ENCODE measurements around the gene UPF1. TPM values are rescaled to one million over a fixed set of nuclear protein-coding genes. Genes with fewer than 3 reads are reported as not detected.

UPF1 gene
- total RNA-seq, 1 experiment from 2014 or later, result 78.8 TPM

DNA sequence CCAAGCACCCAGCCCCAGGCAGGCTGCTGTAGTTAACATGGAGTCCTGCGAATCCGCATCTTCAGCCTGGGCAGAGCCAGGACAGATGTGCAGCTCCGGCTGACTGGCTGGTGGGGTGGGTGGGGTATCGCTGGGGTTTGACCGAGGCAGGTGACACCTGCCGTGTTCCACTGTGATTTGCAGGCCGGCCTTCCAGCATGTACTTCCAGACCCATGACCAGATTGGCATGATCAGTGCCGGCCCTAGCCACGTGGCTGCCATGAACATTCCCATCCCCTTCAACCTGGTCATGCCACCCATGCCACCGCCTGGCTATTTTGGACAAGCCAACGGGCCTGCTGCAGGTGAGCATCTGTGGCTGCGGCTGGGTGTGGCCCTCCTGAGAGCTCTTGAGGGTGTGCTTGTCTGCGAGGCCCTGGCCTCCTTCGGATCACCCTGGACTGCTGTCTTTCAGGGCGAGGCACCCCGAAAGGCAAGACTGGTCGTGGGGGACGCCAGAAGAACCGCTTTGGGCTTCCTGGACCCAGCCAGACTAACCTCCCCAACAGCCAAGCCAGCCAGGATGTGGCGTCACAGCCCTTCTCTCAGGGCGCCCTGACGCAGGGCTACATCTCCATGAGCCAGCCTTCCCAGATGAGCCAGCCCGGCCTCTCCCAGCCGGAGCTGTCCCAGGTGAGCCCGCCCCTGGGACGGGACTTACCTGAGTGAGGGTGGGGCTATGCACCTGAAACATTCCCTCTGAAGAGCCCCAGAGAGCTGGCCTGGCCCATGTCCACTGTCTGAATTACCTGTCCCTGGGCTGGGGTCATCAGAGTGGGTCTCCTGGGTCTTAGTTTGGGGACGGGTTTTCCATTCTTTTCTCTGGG is 33.6 kb downstream of the UPF1 start:
- ChIA-PET CTCF (no interaction called here), POLR2A (ENCODE audit: unreplicated experiment) (no interaction called here)
- H2AFZ ChIP-seq, result no peak overlapping the region
- 0 out of 2 replicates have a peak, but pooled peaks cover 6% of the 10 kb centered on the region for H3K4me1 ChIP-seq (replicated peaks; ENCODE audit: insufficient read depth)
- TF ChIP-seq EZH2 (IDR thresholded peaks at IDR 0.05; ENCODE audit: low read depth), result no peak
- TF ChIP-seq, protein P1, sequence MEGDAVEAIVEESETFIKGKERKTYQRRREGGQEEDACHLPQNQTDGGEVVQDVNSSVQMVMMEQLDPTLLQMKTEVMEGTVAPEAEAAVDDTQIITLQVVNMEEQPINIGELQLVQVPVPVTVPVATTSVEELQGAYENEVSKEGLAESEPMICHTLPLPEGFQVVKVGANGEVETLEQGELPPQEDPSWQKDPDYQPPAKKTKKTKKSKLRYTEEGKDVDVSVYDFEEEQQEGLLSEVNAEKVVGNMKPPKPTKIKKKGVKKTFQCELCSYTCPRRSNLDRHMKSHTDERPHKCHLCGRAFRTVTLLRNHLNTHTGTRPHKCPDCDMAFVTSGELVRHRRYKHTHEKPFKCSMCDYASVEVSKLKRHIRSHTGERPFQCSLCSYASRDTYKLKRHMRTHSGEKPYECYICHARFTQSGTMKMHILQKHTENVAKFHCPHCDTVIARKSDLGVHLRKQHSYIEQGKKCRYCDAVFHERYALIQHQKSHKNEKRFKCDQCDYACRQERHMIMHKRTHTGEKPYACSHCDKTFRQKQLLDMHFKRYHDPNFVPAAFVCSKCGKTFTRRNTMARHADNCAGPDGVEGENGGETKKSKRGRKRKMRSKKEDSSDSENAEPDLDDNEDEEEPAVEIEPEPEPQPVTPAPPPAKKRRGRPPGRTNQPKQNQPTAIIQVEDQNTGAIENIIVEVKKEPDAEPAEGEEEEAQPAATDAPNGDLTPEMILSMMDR (conservative IDR thresholded peaks at IDR 0.05), result no peak
- no peak overlapping the region for H3K4me2 ChIP-seq
- H3K4me3 ChIP-seq, result no peak overlapping the region
- H3K27ac ChIP-seq, result no peak overlapping the region
- no peaks in the 10 kb centered on the region for H3K79me2 ChIP-seq (ENCODE audit: low read depth)
- no peaks in the 10 kb centered on the region for H3K9me2 ChIP-seq (ENCODE audit: insufficient read depth)
- peaks cover 47% of the 10 kb centered on the region; the same call in 1 of the 2 replicates for H3F3A ChIP-seq (ENCODE audit: insufficient read depth, low read depth)
- no TSS peak for BruUV-seq (replicated peaks)
- intact Hi-C loops (cut with micrococcal nuclease; ENCODE audit: unreplicated experiment), result no loop called here
- no peaks in the 10 kb centered on the region for H3K27me3 ChIP-seq (ENCODE audit: insufficient read depth, low read depth)
- H3K9me3 ChIP-seq (ENCODE audit: insufficient read depth, low read depth), result no peaks in the 10 kb centered on the region
- DNase-seq, result no peak
- peaks cover 34% of the 10 kb centered on the region for H3K36me3 ChIP-seq (ENCODE audit: low read depth)
- H4K20me1 ChIP-seq (ENCODE audit: insufficient read depth), result peaks cover 27% of the 10 kb centered on the region

DNA sequence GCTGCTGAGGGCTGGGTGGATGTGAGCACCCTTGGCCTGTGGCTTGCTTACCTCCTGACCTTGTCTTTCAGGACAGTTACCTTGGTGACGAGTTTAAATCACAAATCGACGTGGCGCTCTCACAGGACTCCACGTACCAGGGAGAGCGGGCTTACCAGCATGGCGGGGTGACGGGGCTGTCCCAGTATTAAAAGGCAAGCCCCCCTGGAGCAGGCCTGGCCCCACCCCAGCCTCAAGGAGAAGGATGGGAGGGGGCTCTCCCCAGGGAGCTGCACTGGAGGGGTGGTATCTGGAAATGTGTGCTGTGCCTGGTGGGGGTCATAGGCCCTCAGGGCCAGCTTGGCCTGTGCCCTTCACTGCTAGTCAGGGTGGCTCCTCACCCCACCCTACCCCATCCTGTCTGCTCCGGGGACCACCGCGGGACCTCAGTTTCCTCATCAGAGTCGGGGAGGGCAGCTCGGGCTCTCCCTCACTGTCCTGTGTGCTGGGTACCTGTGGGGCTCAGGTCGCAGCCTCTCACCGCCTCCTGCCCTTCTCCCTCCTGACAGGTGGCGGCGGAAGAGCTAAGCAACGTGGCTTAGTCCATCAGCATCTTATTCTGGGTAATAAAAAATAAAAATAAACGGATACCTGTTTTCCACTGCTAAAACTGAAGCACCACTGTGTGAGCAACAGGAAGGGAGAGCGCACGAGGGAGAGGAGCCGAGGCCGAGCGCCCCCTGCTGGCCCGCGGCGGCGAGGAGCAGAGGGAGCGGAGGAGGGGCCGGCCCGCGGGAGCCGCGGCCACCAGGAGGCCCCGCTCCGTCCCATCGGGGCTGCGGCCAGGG is 34.4 kb downstream of the UPF1 start:
- Histone ChIP-seq H3K27me3 (ENCODE audit: insufficient read depth, low read depth) (no peaks in the 10 kb centered on the region), H3K9me2 (ENCODE audit: insufficient read depth) (no peaks in the 10 kb centered on the region), H3K4me2 (no peak overlapping the region), H3K79me2 (ENCODE audit: low read depth) (no peaks in the 10 kb centered on the region), H3K36me3 (ENCODE audit: low read depth) (peaks cover 29% of the 10 kb centered on the region), H2AFZ (no peak overlapping the region), H3K4me1 (replicated peaks; ENCODE audit: insufficient read depth) (0 out of 2 replicates have a peak, but pooled peaks cover 6% of the 10 kb centered on the region), H3K9me3 (ENCODE audit: insufficient read depth, low read depth) (no peaks in the 10 kb centered on the region), H3K4me3 (no peak overlapping the region), H3K27ac (no peak overlapping the region), H4K20me1 (ENCODE audit: insufficient read depth) (peaks cover 32% of the 10 kb centered on the region), H3F3A (ENCODE audit: insufficient read depth, low read depth) (peaks cover 49% of the 10 kb centered on the region; the same call in 1 of the 2 replicates)
- no peak for DNase-seq
- no TSS peak for BruUV-seq (replicated peaks)
- TF ChIP-seq, protein P1 (conservative IDR thresholded peaks at IDR 0.05), result peak; percentile 82
- no peak for TF ChIP-seq EZH2 (IDR thresholded peaks at IDR 0.05; ENCODE audit: low read depth)
- ChIA-PET POLR2A (ENCODE audit: unreplicated experiment) (no interaction called here), CTCF (interaction anchor here (0.6 kb wide), 1 partner anchor 86 kb away, joined by 23 read pairs; no protein-coding TSS in a partner anchor)
- intact Hi-C loops (cut with micrococcal nuclease; ENCODE audit: unreplicated experiment), result no loop called here

DNA sequence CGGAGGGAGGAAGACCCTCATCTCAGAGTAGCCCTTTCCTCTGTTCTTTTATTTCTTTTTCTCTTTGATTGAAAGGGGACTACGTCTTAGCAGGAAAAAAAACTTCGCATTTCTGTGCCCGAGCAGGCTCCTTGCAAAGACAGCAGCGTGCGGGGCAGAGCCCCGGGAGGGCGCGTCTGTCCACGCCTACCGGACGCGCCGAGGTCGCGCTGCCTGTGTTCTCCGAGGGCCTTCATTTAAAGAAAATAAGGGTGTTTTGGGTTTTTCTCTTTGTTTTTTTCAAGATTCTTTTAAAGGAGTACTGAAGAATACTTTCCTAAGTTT is 35.0 kb downstream of the UPF1 start:
- no peaks in the 10 kb centered on the region for H3K79me2 ChIP-seq (ENCODE audit: low read depth)
- H4K20me1 ChIP-seq (ENCODE audit: insufficient read depth), result peaks cover 38% of the 10 kb centered on the region
- H3K9me2 ChIP-seq (ENCODE audit: insufficient read depth), result no peaks in the 10 kb centered on the region
- H3K27me3 ChIP-seq (ENCODE audit: insufficient read depth, low read depth), result no peaks in the 10 kb centered on the region
- no peak overlapping the region for H2AFZ ChIP-seq
- H3K4me3 ChIP-seq, result no peak overlapping the region
- BruUV-seq (replicated peaks), result no TSS peak
- H3K9me3 ChIP-seq (ENCODE audit: insufficient read depth, low read depth), result no peaks in the 10 kb centered on the region
- POLR2A ChIA-PET (ENCODE audit: unreplicated experiment), result no interaction called here
- intact Hi-C loops (cut with micrococcal nuclease; ENCODE audit: unreplicated experiment), result no loop called here
- peaks cover 49% of the 10 kb centered on the region; the same call in 1 of the 2 replicates for H3F3A ChIP-seq (ENCODE audit: insufficient read depth, low read depth)
- H3K4me1 ChIP-seq (replicated peaks; ENCODE audit: insufficient read depth), result 0 out of 2 replicates have a peak, but pooled peaks cover 6% of the 10 kb centered on the region
- no peak for TF ChIP-seq EZH2 (IDR thresholded peaks at IDR 0.05; ENCODE audit: low read depth)
- TF ChIP-seq, protein P1 (conservative IDR thresholded peaks at IDR 0.05), result peak; percentile 48; the same call in 1 of the 2 replicates
- peaks cover 25% of the 10 kb centered on the region for H3K36me3 ChIP-seq (ENCODE audit: low read depth)
- H3K27ac ChIP-seq, result no peak overlapping the region
- H3K4me2 ChIP-seq, result no peak overlapping the region
- CTCF ChIA-PET, result interaction anchor here (0.6 kb wide), 1 partner anchor 85 kb away, joined by 23 read pairs; no protein-coding TSS in a partner anchor
- no peak for DNase-seq
